Measurements from ENCODE around the gene CYP27A1. TPM values are rescaled to one million over a fixed set of nuclear protein-coding genes. Genes with fewer than 3 reads are reported as not detected.
A peak's percentile ranks its signal among the peaks of the same experiment; 100 is the strongest.

The CYP27A1 gene
- total RNA-seq, 2 donors from 2014 or later = 32.8 to 53.7 TPM

GRCh38 chr2:218777276-218777990 is 4.5 kb upstream of the CYP27A1 start:
- Mint-ChIP-seq H3K27ac (no peak overlapping the region), H3K4me3 (no peak overlapping the region), H3K9me3 (peaks cover 20% of the 10 kb centered on the region), H3K36me3 (ENCODE audit: low read depth) (peaks cover 22% of the 10 kb centered on the region), H3K4me1 (peaks cover 14% of the 10 kb centered on the region), H3K27me3 (ENCODE audit: insufficient read depth) (peaks cover 6% of the 10 kb centered on the region)
- no peaks in the 10 kb centered on the region for H3K36me3 ChIP-seq (ENCODE audit: control insufficient read depth, insufficient read depth, low read length)
- TF ChIP-seq CTCF (conservative IDR thresholded peaks at IDR 0.05) = no peak
- 92 to 100% methylated on average over 4 to 9 of the region's 9 CpGs for whole genome bisulfite sequencing, 2 experiments (ENCODE audit: insufficient coverage in 1 of 2, insufficient read length in 1 of 2)
- peak; percentile 30 for DNase-seq
- H3K27me3 ChIP-seq (ENCODE audit: control insufficient read depth, insufficient read depth, low read length, poor library complexity, severe bottlenecking) = no peaks in the 10 kb centered on the region
- no peaks in the 10 kb centered on the region for H3K4me1 ChIP-seq (ENCODE audit: control insufficient read depth, insufficient read depth, low read length)
- H3K9me3 ChIP-seq (ENCODE audit: control insufficient read depth, low read length) = peaks cover 23% of the 10 kb centered on the region
- H3K9ac ChIP-seq (ENCODE audit: extremely low read depth, low read length, poor library complexity, severe bottlenecking) = no peak overlapping the region
- H3K4me3 ChIP-seq (ENCODE audit: low read length) = no peak overlapping the region
- no peak overlapping the region for H3K27ac ChIP-seq (ENCODE audit: low read depth, low read length)

GRCh38 chr2:218780046-218780445 is 1.9 kb upstream of the CYP27A1 start:
- 75 to 96% methylated on average over 1 of the region's 2 CpGs for WGBS, 2 experiments (ENCODE audit: insufficient coverage in 1 of 2, insufficient read length in 1 of 2)

More at GRCh38 chr2:218780046-218780445, 1.9 kb upstream of the CYP27A1 start:
- no peaks in the 10 kb centered on the region for H3K36me3 ChIP-seq (ENCODE audit: control insufficient read depth, insufficient read depth, low read length)
- peaks cover 2% of the 10 kb centered on the region for H3K4me1 ChIP-seq (ENCODE audit: control insufficient read depth, insufficient read depth, low read length)
- no peak for TF ChIP-seq CTCF (conservative IDR thresholded peaks at IDR 0.05)
- peaks cover 23% of the 10 kb centered on the region for H3K9me3 ChIP-seq (ENCODE audit: control insufficient read depth, low read length)
- peaks cover 21% of the 10 kb centered on the region for H3K36me3 Mint-ChIP-seq (ENCODE audit: low read depth)
- H3K9ac ChIP-seq (ENCODE audit: extremely low read depth, low read length, poor library complexity, severe bottlenecking) = no peak overlapping the region
- H3K27me3 ChIP-seq (ENCODE audit: control insufficient read depth, insufficient read depth, low read length, poor library complexity, severe bottlenecking) = no peaks in the 10 kb centered on the region
- H3K4me1 Mint-ChIP-seq = peaks cover 32% of the 10 kb centered on the region
- H3K9me3 Mint-ChIP-seq = peaks cover 20% of the 10 kb centered on the region
- DNase-seq = no peak
- H3K27ac Mint-ChIP-seq = no peak overlapping the region
- H3K4me3 Mint-ChIP-seq = no peak overlapping the region
- peaks cover 12% of the 10 kb centered on the region for H3K27me3 Mint-ChIP-seq (ENCODE audit: insufficient read depth)
- no peak overlapping the region for H3K4me3 ChIP-seq (ENCODE audit: low read length)
- H3K27ac ChIP-seq (ENCODE audit: low read depth, low read length) = no peak overlapping the region
